ENCODE results near the gene CADM2.

The CADM2 gene

GRCh38 chr3:85631070-85631469, 672.3 kb downstream of the CADM2 start:
- DNase-seq (ENCODE audit: low read depth), result no peak
- TF ChIP-seq CTCF (conservative IDR thresholded peaks at IDR 0.05; ENCODE audit: control insufficient read depth, insufficient read depth, low read depth, low read length), result no peak
- no peak overlapping the region for H3K4me3 ChIP-seq (ENCODE audit: control insufficient read depth, low read depth, low read length)

DNA sequence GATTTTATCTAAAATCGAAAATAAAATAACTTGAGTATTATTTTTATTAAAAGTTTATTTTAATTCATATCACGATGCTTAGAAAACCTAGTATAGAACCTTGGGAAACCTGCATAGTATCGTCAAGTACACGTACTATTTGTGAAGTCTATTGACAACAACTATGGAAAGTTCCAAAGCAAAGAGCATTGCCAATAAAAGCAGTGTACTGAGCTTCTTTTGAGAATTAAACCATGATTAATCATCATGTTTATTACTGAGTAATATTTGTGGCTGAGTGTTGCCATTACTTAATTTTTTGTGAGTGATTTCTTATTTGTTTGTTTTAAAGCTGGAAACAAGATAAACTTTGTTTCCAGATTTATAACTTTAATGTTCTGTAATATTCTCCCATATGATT, 674.1 kb downstream of the CADM2 start:
- H3K4me3 ChIP-seq (ENCODE audit: control insufficient read depth, low read depth, low read length), result no peak overlapping the region
- no peak for TF ChIP-seq CTCF (conservative IDR thresholded peaks at IDR 0.05; ENCODE audit: control insufficient read depth, insufficient read depth, low read depth, low read length)
- DNase-seq (ENCODE audit: low read depth), result no peak

DNA sequence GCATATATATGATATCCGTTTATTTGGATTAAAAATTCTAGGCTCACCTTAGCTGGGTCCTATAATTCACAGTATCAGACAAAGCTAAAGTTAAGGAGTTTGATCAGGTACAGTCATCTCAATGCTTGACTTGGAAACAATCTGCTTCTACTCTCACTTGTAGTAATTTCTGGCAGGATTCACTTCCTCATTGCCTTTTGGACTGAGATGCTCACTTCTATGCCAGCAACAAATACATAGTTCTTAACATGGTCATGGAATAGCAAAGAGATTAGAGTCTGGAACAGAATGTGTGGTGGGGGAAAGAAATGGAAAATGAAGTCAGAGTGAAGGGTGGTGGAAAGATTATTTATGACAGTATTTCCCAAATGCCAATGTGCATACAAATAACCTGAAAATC, 693.6 kb downstream of the CADM2 start:
- DNase-seq (ENCODE audit: low read depth), result no peak
- no peak overlapping the region for H3K4me3 ChIP-seq (ENCODE audit: control insufficient read depth, low read depth, low read length)
- no peak for TF ChIP-seq CTCF (conservative IDR thresholded peaks at IDR 0.05; ENCODE audit: control insufficient read depth, insufficient read depth, low read depth, low read length)

DNA sequence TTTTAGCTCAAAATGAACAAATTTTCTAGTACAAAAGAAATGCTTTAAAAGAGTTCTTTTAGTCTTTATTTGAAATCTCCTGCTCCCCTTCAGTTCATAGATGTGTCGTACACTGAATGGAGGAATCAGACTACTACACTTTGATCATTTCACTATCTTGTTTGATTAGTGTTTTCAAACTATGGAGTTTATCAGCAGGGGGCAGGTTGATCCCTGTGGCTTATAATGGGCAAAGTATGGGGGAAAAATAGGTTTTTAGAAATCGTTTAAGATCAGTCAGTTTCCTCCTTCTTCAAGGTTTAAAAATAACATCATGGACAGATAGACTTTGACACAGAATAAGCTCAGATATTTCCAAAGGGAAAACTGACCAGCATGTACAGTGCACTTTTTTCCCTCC, 701.7 kb downstream of the CADM2 start:
- DNase-seq (ENCODE audit: low read depth), result no peak
- TF ChIP-seq CTCF (conservative IDR thresholded peaks at IDR 0.05; ENCODE audit: control insufficient read depth, insufficient read depth, low read depth, low read length), result no peak
- H3K4me3 ChIP-seq (ENCODE audit: control insufficient read depth, low read depth, low read length), result no peak overlapping the region

GRCh38 chr3:85662462-85662861, 703.7 kb downstream of the CADM2 start:
- TF ChIP-seq CTCF (conservative IDR thresholded peaks at IDR 0.05; ENCODE audit: control insufficient read depth, insufficient read depth, low read depth, low read length), result no peak
- H3K4me3 ChIP-seq (ENCODE audit: control insufficient read depth, low read depth, low read length), result no peak overlapping the region
- DNase-seq (ENCODE audit: low read depth), result no peak

- no peak for DNase-seq (ENCODE audit: low read depth)
Observed at GRCh38 chr3:85667744-85668143, 709.0 kb downstream of the CADM2 start.

More at GRCh38 chr3:85667744-85668143, 709.0 kb downstream of the CADM2 start:
- no peak overlapping the region for H3K4me3 ChIP-seq (ENCODE audit: control insufficient read depth, low read depth, low read length)
- TF ChIP-seq CTCF (conservative IDR thresholded peaks at IDR 0.05; ENCODE audit: control insufficient read depth, insufficient read depth, low read depth, low read length), result no peak

Measured in fibroblast of mammary gland (primary cell).